Neural progenitor cell (in vitro differentiated cells): Measurements from ENCODE around the gene USP16. TPM values are rescaled to one million over a fixed set of nuclear protein-coding genes. Genes with fewer than 3 reads are reported as not detected.

Experiments
- DNase-seq: peaks from one replicate; pipeline ENCODE4 v3.0.0-alpha.2; 2016; ENCODE audit warnings: low spot score
- H2AFZ ChIP-seq: fragments of 200-600 bp; sonication (generic); replicated peaks from 2 replicates; pipeline ENCODE4 v1.6.1; 2016; ENCODE audit warnings: antibody characterized with exemption
- H3F3A ChIP-seq: fragments of 200-600 bp; sonication (generic); 2 replicates; pipeline ENCODE4 v1.6.1; 2016; ENCODE audit warnings: antibody characterized with exemption, low read depth
- H3K27ac ChIP-seq: fragments of 200-600 bp; sonication (generic); 2 replicates; pipeline ENCODE4 v1.5.1; 2016; ENCODE audit warnings: mild to moderate bottlenecking
- H3K27me3 ChIP-seq: fragments of 200-600 bp; sonication (generic); 2 replicates; pipeline ENCODE4 v1.6.1; 2016; ENCODE audit warnings: mild to moderate bottlenecking, moderate library complexity
- H3K36me3 ChIP-seq: fragments of 200-600 bp; sonication (generic); 2 replicates; pipeline ENCODE4 v1.5.1; 2016
- H3K4me1 ChIP-seq: fragments of 200-600 bp; sonication (generic); 2 replicates; pipeline ENCODE4 v1.6.1; 2016; ENCODE audit warnings: mixed run types
- H3K4me2 ChIP-seq: fragments of 200-600 bp; sonication (generic); 2 replicates; pipeline ENCODE4 v1.6.1; 2016
- H3K4me3 ChIP-seq: fragments of 200-600 bp; sonication (generic); 2 replicates; pipeline ENCODE4 v1.5.1; 2016
- H3K79me2 ChIP-seq: fragments of 200-600 bp; sonication (generic); 2 replicates; pipeline ENCODE4 v1.6.1; 2016; ENCODE audit warnings: low read depth
- H3K9ac ChIP-seq: fragments of 200-600 bp; sonication (generic); 2 replicates; pipeline ENCODE4 v1.6.1; 2016
- H3K9me3 ChIP-seq: fragments of 200-600 bp; sonication (generic); 2 replicates; pipeline ENCODE4 v1.5.1; 2016; ENCODE audit warnings: low read depth
- H4K20me1 ChIP-seq: fragments of 200-600 bp; sonication (generic); 2 replicates; pipeline ENCODE4 v1.6.1; 2016; ENCODE audit warnings: low read depth
- H3K27ac Mint-ChIP-seq: 3 replicates; pipeline ENCODE4 v1.8.0; 2021; ENCODE audit warnings: mixed read lengths
- H3K27me3 Mint-ChIP-seq: 2 replicates; pipeline ENCODE4 v1.8.0; 2022; ENCODE audit warnings: low read depth, mild to moderate bottlenecking, inconsistent platforms, moderate library complexity, mixed read lengths; ENCODE audit not compliant: insufficient read depth
- H3K36me3 Mint-ChIP-seq: 3 replicates; pipeline ENCODE4 v1.8.0; 2021; ENCODE audit warnings: mixed read lengths
- H3K4me1 Mint-ChIP-seq: 3 replicates; pipeline ENCODE4 v1.8.0; 2021; ENCODE audit warnings: mixed read lengths
- H3K4me3 Mint-ChIP-seq: 3 replicates; pipeline ENCODE4 v1.8.0; 2021; ENCODE audit warnings: mild to moderate bottlenecking, moderate library complexity, mixed read lengths
- H3K9me3 Mint-ChIP-seq: 3 replicates; pipeline ENCODE4 v1.8.0; 2020; ENCODE audit warnings: mixed read lengths
- CTCF ChIP-seq: fragments of 200-600 bp; sonication (generic); IDR thresholded peaks from 2 replicates; pipeline ENCODE4 v1.5.1; 2017; ENCODE audit warnings: antibody characterized with exemption, mild to moderate bottlenecking
- EZH2 ChIP-seq: fragments of 200-600 bp; sonication (generic); IDR thresholded peaks from 2 replicates; pipeline ENCODE4 v1.6.1; 2017; ENCODE audit warnings: antibody characterized with exemption, mild to moderate bottlenecking, moderate library complexity
- EZH2phosphoT487 ChIP-seq: fragments of 200-600 bp; sonication (generic); IDR thresholded peaks from 2 replicates; pipeline ENCODE4 v1.6.1; 2017; ENCODE audit warnings: antibody characterized with exemption
- total RNA-seq: library from RNA; depleted of rRNA; stranded (reverse); fragments of >200 nt; gene quantifications from 2 replicates; pipeline ENCODE4 v1.2.3, GENCODE V29; 2015; ENCODE audit warnings: low replicate concordance

USP16 gene
- 24.7 and 38.5 TPM in 2 replicates for total RNA-seq

GRCh38 chr21:29024474-29025327 lies at the start of gene USP16:
Gene USP16, plus strand, starts transcription at chr21:29024668. Its CDS starts 3,246 bp downstream, at chr21:29027914.
- Mint-ChIP-seq H3K4me3 (peak within 1 kb of the TSS; percentile 99), H3K27me3 (peaks cover 4% of the 10 kb centered on the region), H3K9me3 (no peaks in the 10 kb centered on the region), H3K36me3 (peaks cover 1% of the 10 kb centered on the region), H3K4me1 (peaks cover 19% of the 10 kb centered on the region), H3K27ac (peak within 1 kb of the TSS; percentile 99)
- Histone ChIP-seq H3K4me3 (peak within 1 kb of the TSS; percentile 89), H3K9me3 (no peaks in the 10 kb centered on the region), H3F3A (no peaks in the 10 kb centered on the region), H3K27ac (peak within 1 kb of the TSS; percentile 91), H3K4me1 (peaks cover 6% of the 10 kb centered on the region), H3K9ac (peak within 1 kb of the TSS; percentile 96), H2AFZ (peak within 1 kb of the TSS; percentile 97), H3K79me2 (peaks cover 44% of the 10 kb centered on the region), H3K4me2 (peak within 1 kb of the TSS; percentile 85), H3K36me3 (no peaks in the 10 kb centered on the region), H4K20me1 (no peaks in the 10 kb centered on the region), H3K27me3 (no peaks in the 10 kb centered on the region)
- peak; percentile 95 for DNase-seq
- no peak for TF ChIP-seq EZH2

DNA sequence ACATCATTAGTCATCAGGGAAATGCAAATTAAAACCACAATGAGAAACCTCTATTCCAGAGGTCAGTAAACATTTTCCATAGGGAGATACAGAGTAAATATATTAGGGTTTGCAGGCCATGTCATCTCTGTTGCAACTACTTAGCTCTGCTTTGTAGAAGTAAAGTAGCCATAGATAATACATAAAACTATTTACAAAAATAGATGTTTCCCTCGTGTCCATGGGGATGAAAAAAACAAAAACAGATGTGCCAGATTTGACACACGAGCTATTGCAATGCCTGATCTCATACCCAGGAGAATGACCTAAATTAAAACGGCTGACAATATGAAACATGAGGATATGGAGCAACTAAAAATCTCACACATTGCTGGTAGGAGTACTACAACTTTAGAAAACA lies 49.1 kb upstream of the USP16 start:
- H3F3A ChIP-seq, result peaks cover 20% of the 10 kb centered on the region
- H3K27ac ChIP-seq, result no peak overlapping the region
- Mint-ChIP-seq H3K36me3 (peaks cover 22% of the 10 kb centered on the region), H3K27ac (no peak overlapping the region), H3K27me3 (no peaks in the 10 kb centered on the region), H3K9me3 (peaks cover 2% of the 10 kb centered on the region), H3K4me1 (peaks cover 2% of the 10 kb centered on the region), H3K4me3 (no peak overlapping the region)
- H4K20me1 ChIP-seq, result no peaks in the 10 kb centered on the region
- TF ChIP-seq EZH2 (no peak), CTCF (no peak), EZH2phosphoT487 (no peak)
- H3K4me2 ChIP-seq, result no peak overlapping the region
- peaks cover 2% of the 10 kb centered on the region for H3K36me3 ChIP-seq
- peaks cover 8% of the 10 kb centered on the region for H3K79me2 ChIP-seq
- H3K4me3 ChIP-seq, result no peak overlapping the region
- H3K4me1 ChIP-seq, result peaks cover 16% of the 10 kb centered on the region
- DNase-seq, result no peak
- no peaks in the 10 kb centered on the region for H3K27me3 ChIP-seq
- no peaks in the 10 kb centered on the region for H3K9me3 ChIP-seq
- no peak overlapping the region for H2AFZ ChIP-seq
- no peak overlapping the region for H3K9ac ChIP-seq

DNA sequence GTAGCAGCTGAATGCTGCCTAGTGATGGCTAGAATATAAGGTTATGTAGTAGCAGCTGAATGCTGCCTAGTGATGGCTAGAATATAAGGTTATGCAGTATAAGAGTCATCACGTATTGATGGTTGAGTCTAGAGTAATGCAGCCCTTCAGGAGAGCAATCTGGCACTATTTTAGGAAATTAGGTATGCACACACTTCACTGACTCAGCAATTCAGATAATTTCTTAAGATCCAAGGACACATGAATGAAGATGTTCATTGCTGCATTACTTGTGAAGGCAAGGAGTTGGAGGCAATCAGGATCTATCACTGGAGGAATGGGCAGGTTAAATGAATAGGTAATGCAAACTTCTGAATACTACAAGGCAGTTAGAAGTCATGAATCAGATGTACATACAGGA lies 45.4 kb upstream of the USP16 start:
- H3K27me3 Mint-ChIP-seq, result no peaks in the 10 kb centered on the region
- Histone ChIP-seq H3K27me3 (no peaks in the 10 kb centered on the region), H4K20me1 (no peaks in the 10 kb centered on the region), H3K9ac (no peak overlapping the region), H2AFZ (no peak overlapping the region), H3K4me2 (no peak overlapping the region), H3F3A (no peaks in the 10 kb centered on the region), H3K4me3 (no peak overlapping the region), H3K79me2 (no peaks in the 10 kb centered on the region), H3K4me1 (no peaks in the 10 kb centered on the region), H3K9me3 (no peaks in the 10 kb centered on the region), H3K36me3 (no peaks in the 10 kb centered on the region), H3K27ac (no peak overlapping the region)
- no peak overlapping the region for H3K4me3 Mint-ChIP-seq
- TF ChIP-seq CTCF, result no peak
- no peak for TF ChIP-seq EZH2phosphoT487
- TF ChIP-seq EZH2, result no peak
- no peaks in the 10 kb centered on the region for H3K4me1 Mint-ChIP-seq
- H3K9me3 Mint-ChIP-seq, result no peaks in the 10 kb centered on the region
- DNase-seq, result no peak
- H3K36me3 Mint-ChIP-seq, result peaks cover 11% of the 10 kb centered on the region
- no peak overlapping the region for H3K27ac Mint-ChIP-seq

GRCh38 chr21:28982637-28983036 lies 41.8 kb upstream of the USP16 start:
- H4K20me1 ChIP-seq, result no peaks in the 10 kb centered on the region
- H2AFZ ChIP-seq, result no peak overlapping the region
- Mint-ChIP-seq H3K27me3 (no peaks in the 10 kb centered on the region), H3K9me3 (no peaks in the 10 kb centered on the region), H3K36me3 (peaks cover 9% of the 10 kb centered on the region), H3K4me3 (no peak overlapping the region), H3K4me1 (no peaks in the 10 kb centered on the region), H3K27ac (no peak overlapping the region)
- TF ChIP-seq EZH2, result no peak
- TF ChIP-seq CTCF, result no peak
- no peak for TF ChIP-seq EZH2phosphoT487
- H3K36me3 ChIP-seq, result peaks cover 11% of the 10 kb centered on the region
- no peaks in the 10 kb centered on the region for H3K9me3 ChIP-seq
- no peaks in the 10 kb centered on the region for H3K27me3 ChIP-seq
- no peak overlapping the region for H3K4me2 ChIP-seq
- H3K27ac ChIP-seq, result no peak overlapping the region
- no peak overlapping the region for H3K4me3 ChIP-seq
- peaks cover 14% of the 10 kb centered on the region for H3K79me2 ChIP-seq
- no peaks in the 10 kb centered on the region for H3K4me1 ChIP-seq
- no peaks in the 10 kb centered on the region for H3F3A ChIP-seq
- H3K9ac ChIP-seq, result no peak overlapping the region
- DNase-seq, result no peak
